Right lobe of liver (tissue), 6 donors: ENCODE results near the gene TCEANC. TPM values are rescaled to one million over a fixed set of nuclear protein-coding genes. Genes with fewer than 3 reads are reported as not detected.

ENCODE experiments used
- ATAC-seq, 4 donors: fragments of 200-7000 bp; cut with Tn5 transposase; one replicate each; pipeline ENCODE4 v1.9.1; 2020; ENCODE audit warnings: mild to moderate bottlenecking in 4 of 4, moderate library complexity in 4 of 4
- DNase-seq, 3 donors: peaks; one replicate each; pipeline ENCODE4 v3.0.0-alpha.2; 2020
- H3K27ac ChIP-seq, 3 donors: fragments of 200-600 bp; one replicate each; pipeline ENCODE4 v1.8.0; 2022
- H3K27me3 ChIP-seq, 2 donors: fragments of 200-600 bp; one replicate each; pipeline ENCODE4 v1.8.0; 2022
- H3K36me3 ChIP-seq, 4 donors: fragments of 200-600 bp; sonication (generic) in 1 of 4; one replicate each; pipeline versions ENCODE4 v1.5.1 to v1.8.0; 2017 to 2022; ENCODE audit warnings: control low read depth in 1 of 4
- H3K4me1 ChIP-seq, 4 donors: fragments of 200-600 bp; sonication (generic) in 1 of 4; one replicate each; pipeline versions ENCODE4 v1.5.1 to v1.8.0; 2017 to 2022; ENCODE audit warnings: control low read depth in 1 of 4
- H3K4me3 ChIP-seq, 3 donors: fragments of 200-600 bp; one replicate each; pipeline ENCODE4 v1.8.0; 2022
- H3K9me3 ChIP-seq, 4 donors: fragments of 200-600 bp; sonication (generic) in 1 of 4; one replicate each; pipeline versions ENCODE4 v1.5.1 to v1.8.0; 2017 to 2022; ENCODE audit warnings: control low read depth in 1 of 4
- CTCF ChIP-seq, 4 donors: fragments of 200-600 bp in 3 of 4; fragments of 450-650 bp in 1 of 4; IDR thresholded peaks; one replicate each; pipeline versions ENCODE4 v1.5.1 to v1.8.0; 2016 to 2022; ENCODE audit warnings: antibody characterized with exemption in 4 of 4, mild to moderate bottlenecking in 2 of 4
- POLR2A ChIP-seq: fragments of 450-650 bp; IDR thresholded peaks from one replicate; pipeline ENCODE4 v1.6.1; 2017; ENCODE audit warnings: antibody characterized with exemption, mild to moderate bottlenecking
- WGBS: methylation state at CpG from one replicate; pipeline ENCODE4 v1.1.6; 2018; ENCODE audit warnings: low coverage, low lambda C conversion rate; ENCODE audit not compliant: insufficient coverage; ENCODE audit errors: missing lambda C conversion rate; 5-methylcytosine and 5-hydroxymethylcytosine counted together
- intact Hi-C, 2 donors: fragments of 100-400 bp; cut with DNase I; formaldehyde crosslinking; loops; one replicate each; pipeline versions ENCODE4 v1.11.2 to v1.14.1; 2022
- total RNA-seq, 6 experiments: library from RNA; depleted of rRNA in 2 of 6; stranded (reverse); fragments of >200 nt in 2 of 6; fragmentation: NEBNext Ultra II Directional in 3 of 6; extraction: Animal tissue kit (Norgen Biotek cat#: 25700) in 3 of 6; gene quantifications; one replicate each; pipeline versions ENCODE4 v1.1.0 to v1.2.4, GENCODE V29; 2016 to 2023
- donor health status: DM: no; HTN: yes; CAD: no.
- donor health status: DM: no; HTN: no; CAD: no.
- donor health status: DM: no; HTN: no; CAD: no.
- donor health status: DM: no; HTN: yes; CAD: no.
- donor health status: DM: no; HTN: yes; CAD: no.

TCEANC gene
- total RNA-seq, 6 experiments from 2014 or later: 3.4 to 4.8 (median 4.1) TPM

DNA sequence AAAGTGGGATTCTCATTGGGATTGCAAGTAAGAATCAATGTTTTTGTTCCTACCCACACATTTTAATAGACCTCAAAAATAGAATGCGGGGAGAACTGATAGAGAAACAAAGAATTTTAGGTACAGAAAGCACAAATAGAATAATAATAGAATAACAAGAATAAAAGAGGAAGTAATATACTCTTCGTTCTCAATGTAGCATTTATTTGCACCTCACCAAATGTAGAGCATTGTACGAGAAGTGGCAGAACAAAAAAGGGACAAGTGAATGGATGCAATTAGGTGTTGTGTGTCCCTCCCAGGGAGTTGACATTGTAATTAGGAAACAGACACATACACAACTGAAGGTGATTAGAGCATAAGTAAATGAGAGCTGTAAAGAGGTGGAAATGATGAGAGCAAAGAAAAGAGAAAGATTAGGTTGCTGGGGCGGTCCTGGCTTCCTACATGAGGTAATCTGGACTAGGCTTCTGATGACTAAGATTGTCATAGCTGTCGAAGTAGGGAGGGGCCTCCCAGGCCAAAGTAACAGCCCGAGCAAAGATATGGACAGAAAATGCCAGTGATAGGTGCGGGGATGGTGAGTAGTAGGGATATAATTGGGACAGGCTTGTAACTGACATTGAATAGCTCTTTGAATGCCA is 46.4 kb downstream of the TCEANC start:
- TF ChIP-seq POLR2A: no peak
- no peak for TF ChIP-seq CTCF (IDR thresholded peaks at IDR 0.05)
- intact Hi-C loops: no loop called here
- no peak overlapping the region for H3K4me3 ChIP-seq
- H3K9me3 ChIP-seq: no peaks in the 10 kb centered on the region
- no peaks in the 10 kb centered on the region for H3K27me3 ChIP-seq
- H3K4me1 ChIP-seq: no peaks in the 10 kb centered on the region
- DNase-seq (no peak), ATAC-seq (peak in 1 of 4 donors; percentile 46)
- H3K27ac ChIP-seq: no peak overlapping the region
- WGBS: 65% methylated on average over 7 of the region's 7 CpGs
- H3K36me3 ChIP-seq: peaks cover 0 to 5% (median 0%) of the 10 kb centered on the region in 4 donors

DNA sequence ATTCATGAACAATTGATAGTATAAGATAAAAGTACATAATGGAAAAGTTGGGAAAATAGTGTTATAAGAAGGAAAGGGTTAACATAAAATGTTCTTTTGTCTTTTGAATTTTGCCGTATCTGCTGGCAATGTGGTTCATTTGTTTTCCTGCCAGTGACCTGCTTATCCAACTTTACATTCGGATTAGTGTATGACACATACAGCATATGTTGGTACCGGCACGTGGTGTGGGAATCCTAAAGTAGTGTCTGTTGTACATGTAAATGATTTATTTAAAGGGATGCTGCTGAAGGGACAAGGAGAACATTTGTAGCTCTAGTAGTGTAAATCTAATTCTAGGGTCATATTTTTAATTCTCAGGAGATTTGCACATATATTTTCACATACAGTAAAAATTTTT is 47.4 kb downstream of the TCEANC start:
- intact Hi-C loops: no loop called here
- Histone ChIP-seq H3K4me1 (no peaks in the 10 kb centered on the region), H3K27ac (no peak overlapping the region), H3K27me3 (no peaks in the 10 kb centered on the region), H3K36me3 (peaks cover 0 to 6% (median 0%) of the 10 kb centered on the region in 4 donors), H3K4me3 (no peak overlapping the region), H3K9me3 (no peaks in the 10 kb centered on the region)
- no peak for DNase-seq
- WGBS: 61% methylated on average over 4 of the region's 4 CpGs
- TF ChIP-seq POLR2A (no peak), CTCF (IDR thresholded peaks at IDR 0.05) (no peak)
- no peak for ATAC-seq

DNA sequence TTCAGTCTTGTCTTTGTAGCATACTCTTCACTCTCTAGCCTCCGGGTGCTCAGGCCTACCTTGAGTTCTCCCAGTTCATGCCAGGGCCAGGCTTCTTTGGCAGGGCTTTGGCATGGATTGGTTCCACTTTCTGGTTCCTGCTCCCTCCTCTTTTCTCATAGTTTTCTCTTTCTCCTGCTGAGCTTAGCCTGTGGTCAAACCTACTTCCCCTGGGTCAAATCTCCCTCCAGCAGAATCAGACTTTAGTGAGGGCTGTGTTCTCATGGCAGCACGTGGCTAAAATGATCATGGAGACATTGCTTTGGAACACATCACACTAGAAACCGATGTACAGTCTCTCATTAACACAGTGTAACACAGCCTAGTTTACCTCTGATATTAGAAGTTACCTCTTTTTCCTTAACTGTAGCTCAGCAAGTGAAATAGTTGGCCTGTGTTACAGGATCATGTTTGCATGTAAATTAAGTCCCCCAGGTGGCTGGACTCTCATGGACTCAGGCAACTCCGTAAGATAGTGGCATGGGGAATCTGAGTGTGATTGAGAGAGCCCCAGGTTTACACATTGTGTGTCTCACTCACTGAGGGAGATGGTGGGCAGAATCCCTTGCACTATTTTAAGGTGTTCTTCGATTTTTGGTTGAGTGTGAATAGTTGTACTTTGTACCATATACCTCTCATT is 49.3 kb downstream of the TCEANC start:
- Histone ChIP-seq H3K27me3 (no peaks in the 10 kb centered on the region), H3K27ac (no peak overlapping the region), H3K9me3 (no peaks in the 10 kb centered on the region), H3K4me3 (no peak overlapping the region), H3K4me1 (no peaks in the 10 kb centered on the region), H3K36me3 (peaks cover 0 to 6% (median 0%) of the 10 kb centered on the region in 4 donors)
- intact Hi-C loops: no loop called here
- TF ChIP-seq POLR2A (no peak), CTCF (IDR thresholded peaks at IDR 0.05) (no peak)
- 66% methylated on average over 5 of the region's 5 CpGs for WGBS
- ATAC-seq (peak in 1 of 4 donors; percentile 15), DNase-seq (no peak)

DNA sequence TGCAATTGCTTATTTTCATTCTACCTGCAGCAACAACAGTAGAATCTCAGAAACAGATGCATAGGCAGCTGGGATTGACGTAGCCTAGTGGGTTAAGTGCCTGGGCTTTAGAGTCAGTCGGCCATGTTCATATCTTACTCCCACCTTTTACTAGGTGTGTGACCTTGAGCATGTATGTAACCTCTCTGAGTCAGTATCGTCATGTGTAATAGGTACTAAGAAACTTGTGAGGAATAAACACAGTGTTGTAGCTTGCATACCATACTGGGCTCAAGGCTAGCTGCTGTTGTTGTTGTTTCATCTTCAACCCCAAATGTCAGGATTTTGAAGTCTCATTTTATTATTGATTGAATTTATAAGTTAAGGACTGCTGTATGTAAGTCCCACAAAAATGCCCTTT is 50.2 kb downstream of the TCEANC start:
- Histone ChIP-seq H3K4me1 (no peaks in the 10 kb centered on the region), H3K9me3 (no peaks in the 10 kb centered on the region)

More for the DNA sequence above, 50.2 kb downstream of the TCEANC start:
- Histone ChIP-seq H3K4me3 (no peak overlapping the region), H3K36me3 (peaks cover 0 to 6% (median 0%) of the 10 kb centered on the region in 4 donors), H3K27ac (no peak overlapping the region), H3K27me3 (no peaks in the 10 kb centered on the region)
- DNase-seq: no peak
- WGBS: 74% methylated on average over 3 of the region's 3 CpGs
- no peak for ATAC-seq
- TF ChIP-seq CTCF (IDR thresholded peaks at IDR 0.05): no peak
- TF ChIP-seq POLR2A: no peak
- intact Hi-C loops: no loop called here
